ENCODE measurements around the gene SLC45A2.

GRCh38 chr5:34026089-34026761 is 41.7 kb upstream of the SLC45A2 start:
- TF ChIP-seq CTCF (IDR thresholded peaks at IDR 0.05 in 8 of 11, conservative IDR thresholded peaks at IDR 0.05 in 3 of 11), result no peak
- no peak for TF ChIP-seq POLR2A (IDR thresholded peaks at IDR 0.05)
